ENCODE measurements around the gene SGCD.

SGCD gene

GRCh38 chr5:156628421-156628820 lies 301.5 kb downstream of the SGCD start:
- TF ChIP-seq ZNF473 (tag by site-specific recombination; IDR thresholded peaks at IDR 0.05) = no peak
- no peak for TF ChIP-seq ZXDB (tag by site-specific recombination; IDR thresholded peaks at IDR 0.05)
- TF ChIP-seq ZFP41 (tag by site-specific recombination; IDR thresholded peaks at IDR 0.05; ENCODE audit: borderline replicate concordance) = no peak
- TF ChIP-seq ZNF707 (tag by site-specific recombination; IDR thresholded peaks at IDR 0.05) = no peak
- TF ChIP-seq ZNF280C (tag by site-specific recombination; IDR thresholded peaks at IDR 0.05) = no peak
- TF ChIP-seq ZNF37A (tag by site-specific recombination; IDR thresholded peaks at IDR 0.05) = no peak
- TF ChIP-seq ZNF629 (tag by site-specific recombination; IDR thresholded peaks at IDR 0.05) = no peak
- no peak for TF ChIP-seq PRDM2 (tag by site-specific recombination; IDR thresholded peaks at IDR 0.05; ENCODE audit: borderline replicate concordance)
- TF ChIP-seq ZFP37 (tag by site-specific recombination; IDR thresholded peaks at IDR 0.05) = no peak
- no peak for TF ChIP-seq ZBTB10 (tag by site-specific recombination; IDR thresholded peaks at IDR 0.05)
- no peak for TF ChIP-seq ZNF366 (tag by site-specific recombination; conservative IDR thresholded peaks at IDR 0.05)
- Histone ChIP-seq H3K27ac (ENCODE audit: extremely low read depth, low read depth, low read length) (no peak overlapping the region), H3K9me3 (ENCODE audit: control insufficient read depth, insufficient read depth, low read depth, low read length) (no peaks in the 10 kb centered on the region), H3K36me3 (ENCODE audit: control insufficient read depth in 2 of 2, insufficient read depth in 1 of 2, low read length in 2 of 2) (no peaks in the 10 kb centered on the region), H3K4me3 (ENCODE audit: low read depth, low read length) (no peak overlapping the region), H3K4me1 (ENCODE audit: control insufficient read depth, insufficient read depth, low read length) (no peaks in the 10 kb centered on the region)
- CTCF ChIA-PET = no interaction called here
- POLR2A ChIA-PET = no interaction called here

GRCh38 chr5:156631005-156631404 lies 304.0 kb downstream of the SGCD start:
- CTCF ChIA-PET = no interaction called here
- H3K27ac ChIP-seq (ENCODE audit: extremely low read depth, low read depth, low read length) = no peak overlapping the region

More at GRCh38 chr5:156631005-156631404, 304.0 kb downstream of the SGCD start:
- Histone ChIP-seq H3K9me3 (ENCODE audit: control insufficient read depth, insufficient read depth, low read depth, low read length) (no peaks in the 10 kb centered on the region), H3K4me1 (ENCODE audit: control insufficient read depth, insufficient read depth, low read length) (no peaks in the 10 kb centered on the region), H3K4me3 (ENCODE audit: low read depth, low read length) (no peak overlapping the region), H3K36me3 (ENCODE audit: control insufficient read depth in 2 of 2, insufficient read depth in 1 of 2, low read length in 2 of 2) (no peaks in the 10 kb centered on the region)
- TF ChIP-seq ZNF701 (tag by site-specific recombination; IDR thresholded peaks at IDR 0.05) (no peak), ZSCAN4 (tag by site-specific recombination; IDR thresholded peaks at IDR 0.05) (no peak), ZNF513 (tag by site-specific recombination; IDR thresholded peaks at IDR 0.05) (no peak), BCL11B (tag by site-specific recombination; IDR thresholded peaks at IDR 0.05; ENCODE audit: low read depth) (no peak), ATF2 (tag by site-specific recombination; IDR thresholded peaks at IDR 0.05; ENCODE audit: low read depth) (no peak), ZNF354C (tag by site-specific recombination; IDR thresholded peaks at IDR 0.05; ENCODE audit: borderline replicate concordance, low read depth) (no peak), ZNF239 (tag by site-specific recombination; IDR thresholded peaks at IDR 0.05) (no peak)
- POLR2A ChIA-PET = no interaction called here

Data from HEK293 (cell line).